Chondrocyte (in vitro differentiated cells): ENCODE data around the gene KDM8. TPM values are rescaled to one million over a fixed set of nuclear protein-coding genes. Genes with fewer than 3 reads are reported as not detected.

Experiments used
- DNase-seq: peaks from one replicate; pipeline ENCODE4 v3.0.0; 2021; ENCODE audit warnings: mixed read lengths, low spot score
- H3K27ac Mint-ChIP-seq: one replicate; pipeline ENCODE4 v1.8.0; 2021; ENCODE audit warnings: mild to moderate bottlenecking, moderate library complexity, mixed read lengths; ENCODE audit not compliant: unreplicated experiment
- H3K27me3 Mint-ChIP-seq: 2 replicates; pipeline ENCODE4 v1.8.0; 2021; ENCODE audit warnings: low read depth, mixed read lengths
- H3K36me3 Mint-ChIP-seq: 2 replicates; pipeline ENCODE4 v1.8.0; 2021; ENCODE audit warnings: low read depth, mixed read lengths
- H3K4me1 Mint-ChIP-seq: 2 replicates; pipeline ENCODE4 v1.8.0; 2021; ENCODE audit warnings: low read depth, mild to moderate bottlenecking, mixed read lengths
- H3K4me3 Mint-ChIP-seq: one replicate; pipeline ENCODE4 v1.8.0; 2021; ENCODE audit warnings: mild to moderate bottlenecking, moderate library complexity, mixed read lengths; ENCODE audit not compliant: unreplicated experiment
- H3K9me3 Mint-ChIP-seq: 2 replicates; pipeline ENCODE4 v1.8.0; 2021; ENCODE audit warnings: low read depth, mixed read lengths
- total RNA-seq: library from RNA; stranded (reverse); gene quantifications from 3 replicates; pipeline ENCODE4 v1.2.1, GENCODE V29; 2021
- TF ChIP-seq, protein P1 (sequence below): fragments of 200-600 bp; sonication (generic); IDR thresholded peaks from 2 replicates; pipeline ENCODE4 v1.5.0; 2021; ENCODE audit warnings: antibody characterized with exemption, mild to moderate bottlenecking, moderate library complexity

KDM8 gene
- total RNA-seq, 1 donor from 2014 or later: 5.6 TPM

DNA sequence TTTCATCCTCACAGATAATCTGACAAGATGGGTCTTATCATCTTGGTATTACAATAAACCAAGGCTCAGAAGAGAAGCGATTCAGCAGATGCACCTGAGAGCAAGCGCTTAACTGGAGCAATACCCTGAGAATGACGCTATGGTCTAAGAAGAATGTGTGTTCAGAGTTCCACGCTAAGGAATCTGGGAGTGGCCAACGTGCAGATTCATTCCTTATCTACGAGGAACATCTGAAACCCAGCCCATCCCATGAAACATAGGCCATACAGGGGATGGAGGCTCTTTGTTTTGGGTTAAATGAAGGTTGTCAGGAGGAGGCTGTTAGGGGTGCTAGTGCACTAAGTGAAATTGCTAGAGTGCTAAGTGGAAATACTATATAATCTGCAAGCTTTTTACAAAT lies 28.5 kb upstream of the KDM8 start:
- peaks cover 7% of the 10 kb centered on the region for H3K4me1 Mint-ChIP-seq
- peaks cover 8% of the 10 kb centered on the region for H3K9me3 Mint-ChIP-seq
- no peak overlapping the region for H3K4me3 Mint-ChIP-seq
- no peaks in the 10 kb centered on the region for H3K36me3 Mint-ChIP-seq
- DNase-seq: no peak
- TF ChIP-seq, protein P1, sequence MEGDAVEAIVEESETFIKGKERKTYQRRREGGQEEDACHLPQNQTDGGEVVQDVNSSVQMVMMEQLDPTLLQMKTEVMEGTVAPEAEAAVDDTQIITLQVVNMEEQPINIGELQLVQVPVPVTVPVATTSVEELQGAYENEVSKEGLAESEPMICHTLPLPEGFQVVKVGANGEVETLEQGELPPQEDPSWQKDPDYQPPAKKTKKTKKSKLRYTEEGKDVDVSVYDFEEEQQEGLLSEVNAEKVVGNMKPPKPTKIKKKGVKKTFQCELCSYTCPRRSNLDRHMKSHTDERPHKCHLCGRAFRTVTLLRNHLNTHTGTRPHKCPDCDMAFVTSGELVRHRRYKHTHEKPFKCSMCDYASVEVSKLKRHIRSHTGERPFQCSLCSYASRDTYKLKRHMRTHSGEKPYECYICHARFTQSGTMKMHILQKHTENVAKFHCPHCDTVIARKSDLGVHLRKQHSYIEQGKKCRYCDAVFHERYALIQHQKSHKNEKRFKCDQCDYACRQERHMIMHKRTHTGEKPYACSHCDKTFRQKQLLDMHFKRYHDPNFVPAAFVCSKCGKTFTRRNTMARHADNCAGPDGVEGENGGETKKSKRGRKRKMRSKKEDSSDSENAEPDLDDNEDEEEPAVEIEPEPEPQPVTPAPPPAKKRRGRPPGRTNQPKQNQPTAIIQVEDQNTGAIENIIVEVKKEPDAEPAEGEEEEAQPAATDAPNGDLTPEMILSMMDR: no peak
- H3K27me3 Mint-ChIP-seq: no peaks in the 10 kb centered on the region
- no peak overlapping the region for H3K27ac Mint-ChIP-seq

DNA sequence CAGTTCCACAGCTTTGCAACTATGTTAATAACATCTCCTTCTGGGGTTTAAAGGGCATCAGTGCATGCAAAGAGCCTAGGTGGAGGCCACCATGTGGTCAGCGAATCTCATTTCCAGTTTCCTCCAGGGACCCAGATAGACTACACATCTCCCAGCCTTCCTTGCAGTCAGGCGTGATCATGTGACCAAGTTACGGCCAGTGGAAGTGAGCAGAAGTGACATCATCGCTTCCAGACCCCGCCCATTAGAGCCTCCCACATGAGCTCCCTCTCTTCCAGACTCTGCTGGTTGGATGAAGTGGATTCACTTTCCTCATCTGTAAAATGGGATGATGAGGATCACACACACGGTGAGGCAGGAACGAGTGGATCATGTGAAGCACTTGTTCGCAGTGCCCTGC lies 27.4 kb upstream of the KDM8 start:
- no peak for DNase-seq
- H3K36me3 Mint-ChIP-seq: no peaks in the 10 kb centered on the region
- H3K27me3 Mint-ChIP-seq: no peaks in the 10 kb centered on the region
- peaks cover 7% of the 10 kb centered on the region for H3K4me1 Mint-ChIP-seq
- peaks cover 8% of the 10 kb centered on the region for H3K9me3 Mint-ChIP-seq
- TF ChIP-seq, protein P1: no peak
- no peak overlapping the region for H3K4me3 Mint-ChIP-seq
- no peak overlapping the region for H3K27ac Mint-ChIP-seq

DNA sequence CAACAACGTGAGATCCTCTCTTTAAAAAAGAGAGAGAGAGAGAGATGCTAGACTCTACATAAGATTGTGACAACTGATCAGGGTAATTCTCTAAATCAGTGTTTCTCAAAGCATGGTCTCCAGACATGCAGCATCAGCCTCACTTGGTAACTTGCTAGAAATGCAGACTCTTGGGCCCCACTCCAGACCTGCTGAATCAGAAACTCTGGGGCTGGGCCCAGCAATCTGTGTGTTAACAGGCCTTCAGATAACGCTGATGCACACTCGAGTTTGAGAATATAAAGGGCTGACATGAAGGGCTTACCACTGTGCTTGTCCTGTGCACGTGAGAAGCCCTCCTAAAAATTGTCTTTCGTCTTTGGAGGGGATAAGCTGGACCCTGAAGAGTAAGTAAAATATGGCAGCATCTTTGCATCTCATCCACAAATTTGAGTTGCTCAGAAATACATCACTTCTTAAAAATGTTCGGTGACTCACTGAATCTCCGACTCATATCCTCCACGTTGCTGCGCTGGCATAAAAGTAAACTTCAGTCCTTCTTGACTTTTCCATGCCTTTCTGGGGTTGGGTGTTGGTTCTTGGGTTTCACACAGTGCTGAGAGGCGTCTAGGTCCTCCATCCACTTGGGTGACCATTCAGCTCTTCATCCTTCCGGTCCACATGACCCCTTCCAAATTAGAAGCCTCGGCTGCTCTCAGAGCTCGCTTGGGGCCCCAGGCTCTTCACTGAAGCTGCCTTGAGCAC lies 26.1 kb upstream of the KDM8 start:
- H3K4me1 Mint-ChIP-seq: peaks cover 7% of the 10 kb centered on the region
- H3K36me3 Mint-ChIP-seq: no peaks in the 10 kb centered on the region
- peaks cover 4% of the 10 kb centered on the region for H3K27me3 Mint-ChIP-seq
- TF ChIP-seq, protein P1: no peak
- peaks cover 4% of the 10 kb centered on the region for H3K9me3 Mint-ChIP-seq
- H3K4me3 Mint-ChIP-seq: no peak overlapping the region
- no peak for DNase-seq
- H3K27ac Mint-ChIP-seq: peak overlapping the region; percentile 34

DNA sequence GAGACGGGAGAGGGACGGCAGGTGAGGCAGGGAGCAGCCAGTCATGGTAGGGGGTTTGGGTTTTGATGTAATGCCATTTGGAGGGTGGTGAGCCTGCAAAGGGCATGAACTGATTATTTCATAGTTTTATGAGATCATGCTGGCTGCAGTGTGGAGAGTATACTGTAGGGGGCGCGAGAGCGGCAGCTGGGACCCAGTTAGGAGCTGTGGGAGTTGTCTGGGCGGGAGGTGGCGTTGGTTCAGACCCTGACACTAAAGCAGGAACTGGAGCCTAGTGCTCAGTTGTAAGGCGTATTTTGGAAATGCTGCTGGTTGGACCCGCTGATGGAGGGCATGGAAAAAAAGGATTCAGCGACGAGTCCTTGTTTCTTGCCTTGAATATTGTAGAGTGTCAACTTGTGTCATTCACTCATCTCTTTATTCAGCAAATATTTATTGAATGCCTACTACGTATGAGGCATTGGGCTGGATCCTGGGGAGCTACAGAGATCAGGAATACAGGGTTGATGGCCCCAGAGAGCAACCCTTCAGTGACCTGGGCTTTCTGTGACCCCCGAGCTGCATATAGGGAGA lies 23.7 kb upstream of the KDM8 start:
- no peak for DNase-seq

DNA sequence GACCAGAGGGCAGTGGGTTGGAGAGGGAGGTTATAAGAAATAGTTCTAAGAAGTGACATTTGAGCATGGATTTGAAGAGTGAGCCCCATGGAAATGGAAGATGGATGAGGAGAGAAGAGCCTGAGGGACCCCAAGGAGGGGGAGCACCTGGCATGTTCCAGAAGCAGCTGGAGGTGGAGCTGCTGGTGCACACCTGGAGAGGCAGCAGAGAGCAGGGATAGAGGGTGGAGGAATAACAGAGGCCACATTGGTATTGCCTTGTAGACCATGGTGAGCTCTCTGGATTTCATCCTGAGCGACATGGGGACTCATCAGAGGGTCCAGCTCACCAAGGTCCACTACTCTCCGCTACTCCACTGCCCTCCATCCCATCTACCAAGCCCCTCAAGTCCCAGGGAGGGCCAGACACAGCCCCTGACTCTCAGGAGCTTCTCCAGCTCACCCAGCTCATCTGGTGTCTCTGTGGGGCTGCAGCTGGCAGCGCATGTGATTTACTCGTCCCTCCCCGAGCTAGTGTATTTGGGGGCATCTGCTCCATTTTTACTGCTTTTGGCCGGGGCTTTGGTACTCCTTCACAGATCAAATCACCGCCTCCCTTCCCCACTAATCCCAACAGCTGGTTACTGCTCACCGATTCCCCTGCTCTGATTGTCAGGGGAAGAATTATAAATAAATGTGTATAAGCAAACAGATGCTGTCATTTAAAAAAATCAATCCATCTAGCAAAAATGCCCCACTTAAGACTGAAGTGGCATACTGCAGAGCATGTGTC lies 22.1 kb upstream of the KDM8 start:
- Mint-ChIP-seq H3K4me1 (peaks cover 7% of the 10 kb centered on the region), H3K36me3 (no peaks in the 10 kb centered on the region), H3K4me3 (no peak overlapping the region), H3K9me3 (peaks cover 5% of the 10 kb centered on the region), H3K27me3 (peaks cover 5% of the 10 kb centered on the region), H3K27ac (no peak overlapping the region)
- DNase-seq: no peak
- TF ChIP-seq, protein P1: no peak

More for the DNA sequence above, 23.7 kb upstream of the KDM8 start:
- Mint-ChIP-seq H3K27ac (no peak overlapping the region), H3K4me1 (peaks cover 7% of the 10 kb centered on the region), H3K4me3 (no peak overlapping the region), H3K9me3 (peaks cover 5% of the 10 kb centered on the region), H3K27me3 (peaks cover 5% of the 10 kb centered on the region), H3K36me3 (no peaks in the 10 kb centered on the region)
- TF ChIP-seq, protein P1: peak; percentile 81
